PFSK-1 (cell line): ENCODE data around the gene JAK1. TPM values are rescaled to one million over a fixed set of nuclear protein-coding genes. Genes with fewer than 3 reads are reported as not detected.

Experiments
- FOXP2 ChIP-seq: optimal IDR thresholded peaks from 2 replicates; pipeline ENCODE3; 2011; ENCODE audit warnings: borderline replicate concordance, control low read depth, inconsistent platforms; ENCODE audit not compliant: insufficient read depth; ENCODE audit errors: extremely low read length, extremely low read depth
- POLR2AphosphoS5 ChIP-seq: IDR thresholded peaks from 2 replicates; pipeline ENCODE4 v1.6.1; 2012; ENCODE audit warnings: low read depth, mild to moderate bottlenecking, control low read depth, low read length, moderate library complexity
- SIN3A ChIP-seq: IDR thresholded peaks from 2 replicates; pipeline ENCODE4 v1.6.1; 2012; ENCODE audit warnings: mild to moderate bottlenecking, low read length, moderate library complexity, borderline replicate concordance; ENCODE audit not compliant: insufficient read depth
- TAF1 ChIP-seq: IDR thresholded peaks from 2 replicates; pipeline ENCODE4 v1.6.1; 2012; ENCODE audit warnings: low read length, control low read depth, borderline replicate concordance; ENCODE audit not compliant: insufficient read depth
- polyA plus RNA-seq: library from polyadenylated mRNA; unstranded; fragments of >200 nt; gene quantifications from one replicate; pipeline ENCODE4 v1.2.1, GENCODE V29; 2012; ENCODE audit warnings: low read depth, missing spikeins; ENCODE audit not compliant: insufficient read length
- TF ChIP-seq, protein P1 (sequence below), 2 experiments: IDR thresholded peaks; 2 replicates each; pipeline versions ENCODE4 v1.6.1 to v1.8.0; 2011 to 2012; ENCODE audit warnings: low read depth in 2 of 2, low read length in 2 of 2, control low read depth in 1 of 2, inconsistent platforms in 1 of 2, mild to moderate bottlenecking in 1 of 2, moderate library complexity in 1 of 2; ENCODE audit not compliant: insufficient read depth in 1 of 2

The JAK1 gene
- 18.1 TPM for polyA plus RNA-seq

GRCh38 chr1:64966158-64966971, at the start of gene JAK1:
TSS of gene JAK1 (minus strand) at chr1:64966549. CDS start at chr1:64886264, 80,285 bp downstream.
- TF ChIP-seq TAF1 (peak; percentile 58; the same call in 1 of the 2 replicates), SIN3A (no peak), POLR2AphosphoS5 (peak; percentile 73)

- TF ChIP-seq POLR2AphosphoS5 (no peak), FOXP2 (no peak), TAF1 (no peak), SIN3A (no peak)
- TF ChIP-seq, protein P1, sequence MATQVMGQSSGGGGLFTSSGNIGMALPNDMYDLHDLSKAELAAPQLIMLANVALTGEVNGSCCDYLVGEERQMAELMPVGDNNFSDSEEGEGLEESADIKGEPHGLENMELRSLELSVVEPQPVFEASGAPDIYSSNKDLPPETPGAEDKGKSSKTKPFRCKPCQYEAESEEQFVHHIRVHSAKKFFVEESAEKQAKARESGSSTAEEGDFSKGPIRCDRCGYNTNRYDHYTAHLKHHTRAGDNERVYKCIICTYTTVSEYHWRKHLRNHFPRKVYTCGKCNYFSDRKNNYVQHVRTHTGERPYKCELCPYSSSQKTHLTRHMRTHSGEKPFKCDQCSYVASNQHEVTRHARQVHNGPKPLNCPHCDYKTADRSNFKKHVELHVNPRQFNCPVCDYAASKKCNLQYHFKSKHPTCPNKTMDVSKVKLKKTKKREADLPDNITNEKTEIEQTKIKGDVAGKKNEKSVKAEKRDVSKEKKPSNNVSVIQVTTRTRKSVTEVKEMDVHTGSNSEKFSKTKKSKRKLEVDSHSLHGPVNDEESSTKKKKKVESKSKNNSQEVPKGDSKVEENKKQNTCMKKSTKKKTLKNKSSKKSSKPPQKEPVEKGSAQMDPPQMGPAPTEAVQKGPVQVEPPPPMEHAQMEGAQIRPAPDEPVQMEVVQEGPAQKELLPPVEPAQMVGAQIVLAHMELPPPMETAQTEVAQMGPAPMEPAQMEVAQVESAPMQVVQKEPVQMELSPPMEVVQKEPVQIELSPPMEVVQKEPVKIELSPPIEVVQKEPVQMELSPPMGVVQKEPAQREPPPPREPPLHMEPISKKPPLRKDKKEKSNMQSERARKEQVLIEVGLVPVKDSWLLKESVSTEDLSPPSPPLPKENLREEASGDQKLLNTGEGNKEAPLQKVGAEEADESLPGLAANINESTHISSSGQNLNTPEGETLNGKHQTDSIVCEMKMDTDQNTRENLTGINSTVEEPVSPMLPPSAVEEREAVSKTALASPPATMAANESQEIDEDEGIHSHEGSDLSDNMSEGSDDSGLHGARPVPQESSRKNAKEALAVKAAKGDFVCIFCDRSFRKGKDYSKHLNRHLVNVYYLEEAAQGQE (IDR thresholded peaks at IDR 0.05; ENCODE audit: insufficient read depth in 1 of 2, low read depth in 2 of 2, low read length in 2 of 2), result no peak
These were observed 48.0 kb upstream of the JAK1 start for GRCh38 chr1:65014321-65014720.

DNA sequence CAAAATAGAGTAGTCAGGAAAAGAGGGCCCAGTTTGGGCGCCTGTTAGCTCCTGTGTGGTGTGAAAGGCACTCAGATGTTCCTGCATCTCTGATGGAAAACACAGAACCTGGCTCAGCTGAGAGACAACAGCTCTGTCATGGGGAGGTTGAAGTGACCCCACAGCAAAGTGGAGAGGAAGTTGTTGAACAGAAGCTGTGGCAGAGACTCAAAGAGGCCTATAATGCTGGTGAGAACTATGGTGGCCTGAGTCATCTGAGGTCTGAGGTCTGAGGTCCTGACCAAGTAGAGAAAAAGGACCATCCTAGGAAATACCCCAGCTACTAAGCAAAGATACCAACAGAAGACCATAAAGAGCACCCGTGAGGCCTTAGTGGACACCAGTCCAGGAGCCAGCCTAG, 45.6 kb upstream of the JAK1 start:
- TF ChIP-seq, protein P1 (IDR thresholded peaks at IDR 0.05; ENCODE audit: insufficient read depth in 1 of 2, low read depth in 2 of 2, low read length in 2 of 2), result no peak
- TF ChIP-seq TAF1, result no peak
- no peak for TF ChIP-seq FOXP2
- no peak for TF ChIP-seq SIN3A
- no peak for TF ChIP-seq POLR2AphosphoS5

GRCh38 chr1:65009724-65010420, 43.5 kb upstream of the JAK1 start:
- TF ChIP-seq FOXP2, result no peak
- TF ChIP-seq POLR2AphosphoS5, result no peak
- TF ChIP-seq TAF1, result no peak
- TF ChIP-seq, protein P1 (IDR thresholded peaks at IDR 0.05; ENCODE audit: insufficient read depth in 1 of 2, low read depth in 2 of 2, low read length in 2 of 2), result no peak
- no peak for TF ChIP-seq SIN3A

DNA sequence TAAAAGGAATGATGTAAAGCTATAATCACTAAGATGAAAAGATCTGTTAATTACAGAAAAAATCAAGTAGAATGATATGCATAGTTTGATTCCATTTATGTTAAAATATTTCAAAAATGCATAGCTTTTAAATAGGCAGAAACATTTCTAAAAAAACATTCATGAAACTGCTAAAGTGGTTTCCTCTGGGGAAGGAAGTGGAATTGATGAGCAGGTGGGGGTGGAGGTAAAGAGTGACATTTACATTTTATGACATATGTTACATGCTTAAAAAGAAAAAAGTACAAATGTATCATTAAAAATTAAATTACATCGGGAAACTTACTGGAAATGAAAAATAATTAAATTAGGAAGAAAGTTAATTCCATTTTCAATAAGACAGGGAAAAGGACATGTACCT, 42.8 kb upstream of the JAK1 start:
- no peak for TF ChIP-seq POLR2AphosphoS5
- no peak for TF ChIP-seq SIN3A
- TF ChIP-seq, protein P1 (IDR thresholded peaks at IDR 0.05; ENCODE audit: insufficient read depth in 1 of 2, low read depth in 2 of 2, low read length in 2 of 2), result no peak
- TF ChIP-seq TAF1, result no peak
- no peak for TF ChIP-seq FOXP2
